Measurements from ENCODE around the gene GP5.

GRCh38 chr3:194425399-194425798 is 26.3 kb upstream of the GP5 start:
- TF ChIP-seq CTCF (IDR thresholded peaks at IDR 0.05; ENCODE audit: low read depth, low read length) (no peak), EZH2phosphoT487 (IDR thresholded peaks at IDR 0.05; ENCODE audit: low read depth) (no peak)
